GM19324 (cell line): ENCODE data around the gene DOCK4.

Experiments
- ATAC-seq: cut with Tn5 transposase; IDR thresholded peaks from one replicate; pipeline ENCODE4 v1.9.1; 2021; ENCODE audit warnings: mild to moderate bottlenecking, moderate library complexity; ENCODE audit not compliant: unreplicated experiment, low FRiP score

DOCK4 gene

GRCh38 chr7:111727905-111728634 lies 478.1 kb downstream of the DOCK4 start:
- ATAC-seq = no peak

- no peak for ATAC-seq
Observed at GRCh38 chr7:111718886-111719285, 487.3 kb downstream of the DOCK4 start.

- no peak for ATAC-seq
Observed at GRCh38 chr7:111711426-111712065, 494.7 kb downstream of the DOCK4 start.

GRCh38 chr7:111710839-111711380 lies 495.3 kb downstream of the DOCK4 start:
- no peak for ATAC-seq

GRCh38 chr7:111708072-111708471 lies 498.1 kb downstream of the DOCK4 start:
- ATAC-seq = no peak

GRCh38 chr7:111705807-111706206 lies 500.4 kb downstream of the DOCK4 start:
- ATAC-seq = no peak

GRCh38 chr7:111697771-111698170 lies 508.4 kb downstream of the DOCK4 start:
- no peak for ATAC-seq

GRCh38 chr7:111694376-111694775 lies 511.8 kb downstream of the DOCK4 start:
- no peak for ATAC-seq

GRCh38 chr7:111690364-111691111 lies 515.7 kb downstream of the DOCK4 start:
- no peak for ATAC-seq

GRCh38 chr7:111685349-111685748 lies 520.9 kb downstream of the DOCK4 start:
- ATAC-seq = no peak

- no peak for ATAC-seq
Observed at GRCh38 chr7:111682588-111683340, 523.4 kb downstream of the DOCK4 start.

- ATAC-seq = no peak
Observed at GRCh38 chr7:111681242-111681641, 525.0 kb downstream of the DOCK4 start.

GRCh38 chr7:111678986-111679385 lies 527.2 kb downstream of the DOCK4 start:
- no peak for ATAC-seq

GRCh38 chr7:111678281-111678680 lies 527.9 kb downstream of the DOCK4 start:
- no peak for ATAC-seq

- ATAC-seq = no peak
Observed at GRCh38 chr7:111677848-111678247, 528.4 kb downstream of the DOCK4 start.

- ATAC-seq = no peak
Observed at GRCh38 chr7:111676811-111677210, 529.4 kb downstream of the DOCK4 start.
